ENCODE data around the gene DUSP22.
A peak's percentile ranks its signal among the peaks of the same experiment; 100 is the strongest.

Gene DUSP22

DNA sequence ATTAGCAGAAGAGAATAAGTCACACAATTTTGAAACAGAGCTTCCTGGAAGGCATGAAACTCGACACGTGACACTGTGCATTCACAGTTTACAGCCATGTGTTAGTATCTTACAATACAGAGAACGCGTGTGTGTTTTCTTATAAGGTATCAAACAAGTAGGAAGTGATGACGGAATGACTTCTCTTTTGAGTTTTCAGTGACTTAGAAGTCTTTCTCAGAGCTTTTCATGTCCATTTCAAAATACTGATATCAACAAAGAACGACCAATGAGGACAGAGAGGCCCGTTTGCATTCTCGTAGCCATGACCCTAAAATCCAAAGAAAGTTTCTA, 36.6 kb upstream of the DUSP22 start:
- peaks cover 0 to 14% (median 7%) of the 10 kb centered on the region in 5 donors for H3K4me1 ChIP-seq (ENCODE audit: control insufficient read depth in 5 of 5, insufficient read depth in 5 of 5, low read length in 5 of 5)
- H3K36me3 ChIP-seq (ENCODE audit: control insufficient read depth in 5 of 5, insufficient read depth in 5 of 5, low read length in 5 of 5), result no peaks in the 10 kb centered on the region
- H3K4me3 ChIP-seq (ENCODE audit: low read depth in 1 of 5, low read length in 5 of 5), result no peak overlapping the region
- no peak overlapping the region for H3K9ac ChIP-seq (ENCODE audit: low read length in 5 of 5)
- no peaks in the 10 kb centered on the region for H3K9me3 ChIP-seq (ENCODE audit: control insufficient read depth in 5 of 5, low read length in 5 of 5)
- no peak overlapping the region for H3K27ac ChIP-seq (ENCODE audit: low read depth, low read length)
- no peaks in the 10 kb centered on the region for H3K27me3 ChIP-seq (ENCODE audit: control insufficient read depth in 5 of 5, insufficient read depth in 4 of 5, low read length in 5 of 5)

DNA sequence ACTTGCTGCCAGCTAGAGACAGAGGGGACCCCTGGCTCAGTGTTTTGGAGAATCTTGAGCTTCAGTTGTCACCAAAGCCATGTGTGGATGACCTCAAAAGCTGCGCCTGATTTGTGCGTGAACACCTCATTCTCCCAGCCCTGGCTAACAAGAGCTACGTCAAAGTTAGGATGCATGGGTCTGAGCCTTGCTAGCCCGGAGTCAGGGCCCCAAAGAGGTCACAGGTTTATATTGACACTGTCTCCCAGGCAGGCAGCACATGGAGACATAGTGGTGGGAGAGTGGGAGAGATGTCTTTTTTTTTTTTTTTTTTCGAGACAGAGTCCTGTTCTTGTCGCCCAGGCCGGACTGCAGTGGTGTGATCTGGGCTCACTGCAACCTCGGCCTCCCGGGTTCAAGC, 36.1 kb upstream of the DUSP22 start:
- no peaks in the 10 kb centered on the region for H3K36me3 ChIP-seq (ENCODE audit: control insufficient read depth in 5 of 5, insufficient read depth in 5 of 5, low read length in 5 of 5)
- no peak overlapping the region for H3K4me3 ChIP-seq (ENCODE audit: low read depth in 1 of 5, low read length in 5 of 5)
- no peak overlapping the region for H3K27ac ChIP-seq (ENCODE audit: low read depth, low read length)
- H3K9ac ChIP-seq (ENCODE audit: low read length in 5 of 5), result no peak overlapping the region
- H3K27me3 ChIP-seq (ENCODE audit: control insufficient read depth in 5 of 5, insufficient read depth in 4 of 5, low read length in 5 of 5), result no peaks in the 10 kb centered on the region
- H3K4me1 ChIP-seq (ENCODE audit: control insufficient read depth in 5 of 5, insufficient read depth in 5 of 5, low read length in 5 of 5), result peaks cover 0 to 14% (median 7%) of the 10 kb centered on the region in 5 donors
- H3K9me3 ChIP-seq (ENCODE audit: control insufficient read depth in 5 of 5, low read length in 5 of 5), result no peaks in the 10 kb centered on the region

DNA sequence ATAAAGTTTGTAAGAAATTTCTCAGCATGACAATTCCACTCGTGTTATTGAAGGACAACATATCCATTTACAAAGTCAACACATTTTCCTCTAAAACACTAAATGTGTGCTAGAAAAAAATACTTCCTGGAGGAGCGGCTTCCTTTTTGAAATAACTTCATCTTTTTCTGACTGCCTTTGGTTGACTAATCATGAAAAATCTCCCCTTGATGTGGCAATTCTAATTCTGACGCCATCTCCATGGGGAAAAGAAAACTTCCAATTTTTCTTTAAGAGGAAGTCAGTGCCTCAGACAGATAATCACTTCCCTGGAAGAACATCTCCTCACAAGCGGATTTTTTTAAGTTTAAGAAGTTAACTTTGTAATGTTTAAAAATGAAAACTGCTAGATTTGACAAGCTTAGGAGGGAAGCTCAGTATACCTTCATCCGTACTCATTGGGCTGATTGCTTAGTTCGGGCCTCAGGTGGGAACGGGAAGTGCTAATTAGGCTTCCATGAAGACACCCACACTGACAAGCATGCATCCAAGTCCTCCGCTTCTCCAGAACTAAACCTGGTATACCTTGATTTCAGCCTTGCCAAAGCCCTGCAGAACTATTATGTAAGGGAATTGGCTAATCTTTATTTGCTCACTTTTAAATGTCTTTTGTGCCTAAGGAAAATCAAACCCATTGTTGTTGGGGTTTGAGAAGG, 35.1 kb upstream of the DUSP22 start:
- Histone ChIP-seq H3K36me3 (ENCODE audit: control insufficient read depth in 5 of 5, insufficient read depth in 5 of 5, low read length in 5 of 5) (no peaks in the 10 kb centered on the region), H3K4me3 (ENCODE audit: low read depth in 1 of 5, low read length in 5 of 5) (no peak overlapping the region), H3K27me3 (ENCODE audit: control insufficient read depth in 5 of 5, insufficient read depth in 4 of 5, low read length in 5 of 5) (no peaks in the 10 kb centered on the region), H3K4me1 (ENCODE audit: control insufficient read depth in 5 of 5, insufficient read depth in 5 of 5, low read length in 5 of 5) (peaks cover 0 to 14% (median 7%) of the 10 kb centered on the region in 5 donors), H3K9ac (ENCODE audit: low read length in 5 of 5) (peak overlapping the region in 2 of 5 donors; percentile 1 to 49), H3K27ac (ENCODE audit: low read depth, low read length) (no peak overlapping the region), H3K9me3 (ENCODE audit: control insufficient read depth in 5 of 5, low read length in 5 of 5) (no peaks in the 10 kb centered on the region)

DNA sequence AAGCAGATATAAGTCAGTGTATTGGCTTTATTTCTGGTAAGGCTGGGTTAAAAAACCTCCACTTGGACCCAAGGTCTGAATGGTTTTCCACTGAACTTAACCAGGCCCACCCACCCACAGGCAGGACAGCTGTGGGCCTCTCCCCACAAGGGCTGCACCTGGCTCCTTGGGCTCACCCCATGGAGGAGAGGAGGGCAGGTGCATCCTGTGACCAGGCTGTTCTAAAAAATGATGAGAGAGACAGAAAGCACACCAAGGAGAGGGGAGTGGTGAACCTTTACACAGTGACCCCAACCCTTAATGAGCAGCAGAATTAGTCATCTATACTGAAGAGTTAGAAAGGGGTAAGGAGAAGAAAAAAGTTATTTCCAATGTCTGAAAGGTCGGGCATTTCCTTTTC, 34.5 kb upstream of the DUSP22 start:
- Histone ChIP-seq H3K9ac (ENCODE audit: low read length in 5 of 5) (no peak overlapping the region), H3K36me3 (ENCODE audit: control insufficient read depth in 5 of 5, insufficient read depth in 5 of 5, low read length in 5 of 5) (no peaks in the 10 kb centered on the region), H3K4me3 (ENCODE audit: low read depth in 1 of 5, low read length in 5 of 5) (no peak overlapping the region), H3K4me1 (ENCODE audit: control insufficient read depth in 5 of 5, insufficient read depth in 5 of 5, low read length in 5 of 5) (peaks cover 0 to 14% (median 7%) of the 10 kb centered on the region in 5 donors), H3K27ac (ENCODE audit: low read depth, low read length) (no peak overlapping the region), H3K27me3 (ENCODE audit: control insufficient read depth in 5 of 5, insufficient read depth in 4 of 5, low read length in 5 of 5) (no peaks in the 10 kb centered on the region), H3K9me3 (ENCODE audit: control insufficient read depth in 5 of 5, low read length in 5 of 5) (no peaks in the 10 kb centered on the region)

DNA sequence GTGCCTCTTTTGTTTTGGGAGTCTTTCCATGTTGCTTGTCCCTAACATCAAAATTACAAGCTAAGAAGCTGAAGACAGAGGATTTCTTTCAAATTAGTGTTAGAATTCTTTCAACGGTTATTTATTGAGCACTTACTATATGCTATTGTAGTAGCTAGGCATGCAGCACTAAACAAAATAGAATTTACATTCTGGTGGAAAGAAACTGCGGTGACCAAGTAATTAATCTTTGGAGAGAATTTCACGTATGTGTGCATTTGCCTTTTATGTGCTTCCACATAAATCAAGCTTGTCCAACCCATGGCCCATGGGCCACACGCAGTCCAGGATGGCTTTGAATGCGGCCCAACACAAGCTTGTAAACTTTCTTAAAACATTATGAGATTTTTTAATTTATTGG, 33.0 kb upstream of the DUSP22 start:
- Histone ChIP-seq H3K4me3 (ENCODE audit: low read depth in 1 of 5, low read length in 5 of 5) (no peak overlapping the region), H3K36me3 (ENCODE audit: control insufficient read depth in 5 of 5, insufficient read depth in 5 of 5, low read length in 5 of 5) (no peaks in the 10 kb centered on the region), H3K27ac (ENCODE audit: low read depth, low read length) (no peak overlapping the region), H3K27me3 (ENCODE audit: control insufficient read depth in 5 of 5, insufficient read depth in 4 of 5, low read length in 5 of 5) (no peaks in the 10 kb centered on the region), H3K4me1 (ENCODE audit: control insufficient read depth in 5 of 5, insufficient read depth in 5 of 5, low read length in 5 of 5) (peaks cover 0 to 14% (median 7%) of the 10 kb centered on the region in 5 donors), H3K9me3 (ENCODE audit: control insufficient read depth in 5 of 5, low read length in 5 of 5) (no peaks in the 10 kb centered on the region), H3K9ac (ENCODE audit: low read length in 5 of 5) (no peak overlapping the region)

DNA sequence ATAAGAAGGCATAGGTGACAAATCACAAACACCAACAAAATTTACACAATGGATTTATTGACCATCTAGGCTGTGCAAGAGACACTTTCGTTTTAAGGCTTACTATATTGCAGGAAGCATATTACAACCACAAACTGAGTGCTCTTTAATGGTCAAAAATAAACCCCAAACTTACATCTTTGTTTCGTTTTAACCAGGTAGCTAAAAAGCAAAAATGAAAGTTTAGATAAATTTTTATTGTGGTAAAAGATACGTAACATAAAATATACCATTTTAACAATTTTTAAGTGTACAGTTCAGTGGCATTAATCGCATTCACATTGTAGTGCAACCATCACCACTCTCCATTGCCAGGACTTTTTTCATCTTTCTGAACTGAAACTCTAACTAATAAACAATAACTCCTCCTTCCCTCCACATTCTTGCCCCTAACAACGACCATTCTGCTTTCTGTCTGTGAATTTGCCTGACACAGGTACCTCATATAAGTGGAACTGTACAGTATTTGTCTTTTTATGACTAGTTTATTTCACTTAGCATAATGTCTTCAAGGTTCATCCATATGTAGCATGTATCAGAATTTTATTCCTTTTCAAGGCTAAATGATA, 32.3 kb upstream of the DUSP22 start:
- Histone ChIP-seq H3K36me3 (ENCODE audit: control insufficient read depth in 5 of 5, insufficient read depth in 5 of 5, low read length in 5 of 5) (no peaks in the 10 kb centered on the region), H3K9me3 (ENCODE audit: control insufficient read depth in 5 of 5, low read length in 5 of 5) (no peaks in the 10 kb centered on the region), H3K27ac (ENCODE audit: low read depth, low read length) (no peak overlapping the region), H3K9ac (ENCODE audit: low read length in 5 of 5) (no peak overlapping the region), H3K27me3 (ENCODE audit: control insufficient read depth in 5 of 5, insufficient read depth in 4 of 5, low read length in 5 of 5) (no peaks in the 10 kb centered on the region), H3K4me1 (ENCODE audit: control insufficient read depth in 5 of 5, insufficient read depth in 5 of 5, low read length in 5 of 5) (peaks cover 0 to 14% (median 7%) of the 10 kb centered on the region in 5 donors), H3K4me3 (ENCODE audit: low read depth in 1 of 5, low read length in 5 of 5) (no peak overlapping the region)

DNA sequence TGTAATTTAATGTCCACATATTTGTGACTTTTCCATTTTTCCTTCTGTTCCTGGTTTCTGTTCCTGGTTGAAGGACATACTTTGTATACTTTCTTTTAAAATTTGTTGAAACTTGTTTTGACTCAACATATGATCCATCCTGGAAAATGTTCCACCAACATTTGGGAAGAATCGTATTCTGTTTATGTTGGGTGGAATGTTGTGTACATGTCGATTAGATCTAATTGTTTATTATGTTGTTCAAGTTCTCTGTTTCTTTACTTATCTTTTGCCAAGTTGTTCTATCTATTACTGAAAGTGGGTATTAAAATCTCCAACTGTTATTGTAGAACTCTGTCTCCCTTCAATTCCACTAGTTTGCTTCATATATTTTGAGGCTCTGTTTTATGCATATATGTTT, 27.7 kb upstream of the DUSP22 start:
- H3K27me3 ChIP-seq (ENCODE audit: control insufficient read depth in 5 of 5, insufficient read depth in 4 of 5, low read length in 5 of 5), result no peaks in the 10 kb centered on the region
- H3K36me3 ChIP-seq (ENCODE audit: control insufficient read depth in 5 of 5, insufficient read depth in 5 of 5, low read length in 5 of 5), result no peaks in the 10 kb centered on the region
- no peak overlapping the region for H3K4me3 ChIP-seq (ENCODE audit: low read depth in 1 of 5, low read length in 5 of 5)
- no peak overlapping the region for H3K9ac ChIP-seq (ENCODE audit: low read length in 5 of 5)
- H3K4me1 ChIP-seq (ENCODE audit: control insufficient read depth in 5 of 5, insufficient read depth in 5 of 5, low read length in 5 of 5), result no peaks in the 10 kb centered on the region
- H3K9me3 ChIP-seq (ENCODE audit: control insufficient read depth in 5 of 5, low read length in 5 of 5), result no peaks in the 10 kb centered on the region
- no peak overlapping the region for H3K27ac ChIP-seq (ENCODE audit: low read depth, low read length)

DNA sequence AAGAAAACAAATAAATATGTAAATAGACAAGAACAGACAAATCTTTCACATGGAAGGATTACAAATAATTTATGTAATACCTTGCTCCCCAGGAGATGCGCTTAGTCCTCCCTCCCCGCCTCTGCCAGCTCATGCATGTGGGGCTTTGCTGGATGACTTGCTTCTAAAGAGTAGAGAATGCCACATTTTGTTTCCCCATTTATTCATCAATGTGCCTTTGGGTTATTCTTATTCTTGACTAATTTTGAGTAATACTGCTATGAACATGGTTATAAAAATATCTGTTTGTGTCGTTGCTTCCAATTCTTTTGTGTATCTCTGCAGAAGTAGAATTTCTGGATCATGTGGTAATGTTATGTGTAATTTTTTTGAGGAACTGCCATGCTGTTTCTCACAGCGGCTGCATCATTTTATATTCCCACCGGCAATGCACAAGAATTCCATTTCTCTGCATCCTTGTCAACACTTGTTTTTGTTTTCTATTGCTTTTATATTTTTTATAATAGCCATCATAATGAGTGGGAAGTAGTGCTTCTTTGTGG, 23.8 kb upstream of the DUSP22 start:
- H3K9me3 ChIP-seq (ENCODE audit: control insufficient read depth in 5 of 5, low read length in 5 of 5), result no peaks in the 10 kb centered on the region
- peaks cover 0 to 3% (median under 1%) of the 10 kb centered on the region in 5 donors for H3K4me1 ChIP-seq (ENCODE audit: control insufficient read depth in 5 of 5, insufficient read depth in 5 of 5, low read length in 5 of 5)
- no peaks in the 10 kb centered on the region for H3K36me3 ChIP-seq (ENCODE audit: control insufficient read depth in 5 of 5, insufficient read depth in 5 of 5, low read length in 5 of 5)
- H3K4me3 ChIP-seq (ENCODE audit: low read depth in 1 of 5, low read length in 5 of 5), result no peak overlapping the region
- H3K27me3 ChIP-seq (ENCODE audit: control insufficient read depth in 5 of 5, insufficient read depth in 4 of 5, low read length in 5 of 5), result no peaks in the 10 kb centered on the region
- no peak overlapping the region for H3K9ac ChIP-seq (ENCODE audit: low read length in 5 of 5)
- H3K27ac ChIP-seq (ENCODE audit: low read depth, low read length), result no peak overlapping the region

DNA sequence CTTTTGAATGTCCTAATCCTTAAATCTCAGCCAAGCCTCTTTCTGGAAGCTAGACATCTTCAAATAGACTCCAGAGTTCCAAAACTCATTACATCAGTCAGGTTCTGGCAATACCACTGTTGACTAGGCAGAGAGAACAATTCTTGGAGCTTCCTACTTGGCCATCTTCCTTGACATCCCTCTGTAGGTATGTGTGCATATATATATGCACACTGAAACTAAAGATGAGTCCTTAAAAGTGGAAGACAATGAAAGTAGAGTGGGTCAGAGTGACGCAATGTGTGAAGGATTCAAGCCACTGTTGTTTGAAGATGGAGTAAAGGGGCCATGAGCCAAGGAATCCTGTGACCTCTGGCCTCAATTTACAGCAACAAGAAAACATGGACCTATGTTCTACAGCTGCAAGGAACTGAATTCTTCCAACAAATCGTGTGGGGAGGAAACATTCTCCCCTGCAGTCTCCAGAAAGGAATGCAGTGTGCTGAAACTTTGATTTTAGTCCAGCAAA, 18.7 kb upstream of the DUSP22 start:
- H3K27me3 ChIP-seq (ENCODE audit: control insufficient read depth in 5 of 5, insufficient read depth in 4 of 5, low read length in 5 of 5), result no peaks in the 10 kb centered on the region
- no peak overlapping the region for H3K4me3 ChIP-seq (ENCODE audit: low read depth in 1 of 5, low read length in 5 of 5)
- H3K36me3 ChIP-seq (ENCODE audit: control insufficient read depth in 5 of 5, insufficient read depth in 5 of 5, low read length in 5 of 5), result no peaks in the 10 kb centered on the region
- H3K27ac ChIP-seq (ENCODE audit: low read depth, low read length), result peak overlapping the region; percentile 65
- H3K9ac ChIP-seq (ENCODE audit: low read length in 5 of 5), result peak overlapping the region in 1 of 5 donors; percentile 11
- H3K9me3 ChIP-seq (ENCODE audit: control insufficient read depth in 5 of 5, low read length in 5 of 5), result no peaks in the 10 kb centered on the region
- peaks cover 0 to 11% (median 7%) of the 10 kb centered on the region in 5 donors for H3K4me1 ChIP-seq (ENCODE audit: control insufficient read depth in 5 of 5, insufficient read depth in 5 of 5, low read length in 5 of 5)

DNA sequence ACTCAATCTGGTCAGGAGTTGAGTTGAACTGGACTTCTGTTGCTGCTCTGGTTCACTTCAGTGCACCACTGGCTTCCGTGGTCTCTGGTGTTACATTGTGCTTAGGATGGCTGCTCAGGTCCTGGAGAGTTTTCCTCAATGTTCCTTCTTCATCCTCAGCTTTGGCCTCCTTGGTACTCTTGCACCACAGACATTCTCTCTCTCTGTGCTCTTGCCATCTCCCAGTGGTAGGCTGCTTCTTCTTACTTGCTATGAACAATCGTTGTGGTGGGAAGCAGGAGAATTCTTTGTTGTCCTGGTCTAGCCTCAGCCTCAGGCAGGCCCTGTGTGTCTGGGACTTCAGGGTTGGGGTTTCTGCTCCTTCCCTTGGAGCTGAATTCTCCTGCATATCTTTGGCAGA, 14.5 kb upstream of the DUSP22 start:
- peaks cover 0 to 11% (median 7%) of the 10 kb centered on the region in 5 donors for H3K4me1 ChIP-seq (ENCODE audit: control insufficient read depth in 5 of 5, insufficient read depth in 5 of 5, low read length in 5 of 5)
- H3K36me3 ChIP-seq (ENCODE audit: control insufficient read depth in 5 of 5, insufficient read depth in 5 of 5, low read length in 5 of 5), result no peaks in the 10 kb centered on the region
- no peak overlapping the region for H3K27ac ChIP-seq (ENCODE audit: low read depth, low read length)
- no peak overlapping the region for H3K4me3 ChIP-seq (ENCODE audit: low read depth in 1 of 5, low read length in 5 of 5)
- no peaks in the 10 kb centered on the region for H3K9me3 ChIP-seq (ENCODE audit: control insufficient read depth in 5 of 5, low read length in 5 of 5)
- H3K27me3 ChIP-seq (ENCODE audit: control insufficient read depth in 5 of 5, insufficient read depth in 4 of 5, low read length in 5 of 5), result no peaks in the 10 kb centered on the region
- H3K9ac ChIP-seq (ENCODE audit: low read length in 5 of 5), result no peak overlapping the region

Data from subcutaneous abdominal adipose tissue (tissue), 5 donors.